Measurements from ENCODE around the gene KIF26A. TPM values are rescaled to one million over a fixed set of nuclear protein-coding genes. Genes with fewer than 3 reads are reported as not detected.

KIF26A gene
- 1.3 to 4.6 TPM (median 4.2 TPM) in 5 replicates for total RNA-seq (2022; extraction: Qiagen RNA extraction; ENCODE audit: low read depth)

DNA sequence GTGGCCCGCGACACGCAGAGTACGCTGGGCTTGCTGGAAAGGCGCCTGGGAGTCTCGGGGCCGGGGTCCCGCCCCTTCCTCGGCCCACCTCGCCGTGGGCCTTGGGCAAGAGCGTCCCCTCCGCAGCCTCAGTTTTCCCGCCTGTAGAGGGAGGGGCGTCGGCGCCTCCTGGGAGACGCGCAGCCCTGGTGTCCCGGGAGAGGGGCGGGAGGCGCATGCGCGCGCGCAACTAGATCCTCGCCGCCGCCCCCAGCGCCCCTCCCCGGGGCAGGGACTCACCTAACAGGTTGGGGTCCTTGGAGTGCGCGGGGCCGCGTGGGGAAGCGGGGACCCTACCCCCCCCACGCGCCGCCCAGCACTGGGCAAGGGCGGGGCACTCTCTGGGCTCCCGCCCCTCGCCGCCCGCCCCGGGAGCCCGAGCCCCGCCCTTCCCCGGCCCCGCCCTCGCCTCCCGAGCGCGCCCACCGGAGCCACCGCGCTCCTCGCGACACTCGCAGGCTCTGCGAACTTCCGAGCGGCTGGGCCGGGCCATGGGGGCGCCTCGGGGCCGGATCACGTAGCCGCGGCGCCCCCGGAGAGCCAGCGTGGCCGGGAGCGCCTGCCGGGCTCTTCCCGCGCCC, at the start of gene KIF26A:
KIF26A (plus strand) TSS at position 490 of the 620 bp plus-strand sequence. CDS start 136 bp downstream, outside the sequence.

Other genes with a start within 250 kb of the KIF26A start
- gene TDRD9, start 210.1 kb upstream of the KIF26A start, total RNA-seq (2022; extraction: Qiagen RNA extraction; ENCODE audit: low read depth), result 0.04 to 0.14 TPM in 2 of 5 replicates, not detected in the others
- gene RD3L, start 196.1 kb upstream of the KIF26A start, total RNA-seq (2022; extraction: Qiagen RNA extraction; ENCODE audit: low read depth), result not detected in 5 replicates
- 0.20 TPM in 1 of 5 replicates, not detected in the others for gene ASPG, start 52.9 kb upstream of the KIF26A start, total RNA-seq (2022; extraction: Qiagen RNA extraction; ENCODE audit: low read depth)